ENCODE measurements around the gene FGF23.

GRCh38 chr12:4420138-4420670 is 40.7 kb upstream of the FGF23 start:
- no peak for TF ChIP-seq CTCF (IDR thresholded peaks at IDR 0.05)
- no peak for TF ChIP-seq POLR2AphosphoS5 (IDR thresholded peaks at IDR 0.05)

All from prostate gland (tissue), 2 donors.